GM19463 (cell line): ENCODE measurements around the gene RNF141.

Source experiments
- ATAC-seq: cut with Tn5 transposase; IDR thresholded peaks from one replicate; pipeline ENCODE4 v1.9.1; 2021; ENCODE audit warnings: mild to moderate bottlenecking, moderate library complexity; ENCODE audit not compliant: unreplicated experiment

Gene RNF141

GRCh38 chr11:10498426-10499250 lies 42.3 kb downstream of the RNF141 start:
- no peak for ATAC-seq

- no peak for ATAC-seq
Observed at GRCh38 chr11:10498022-10498400, 43.0 kb downstream of the RNF141 start.

- ATAC-seq, result no peak
Observed at GRCh38 chr11:10497371-10498021, 43.5 kb downstream of the RNF141 start.

- no peak for ATAC-seq
Observed at GRCh38 chr11:10496296-10496936, 44.6 kb downstream of the RNF141 start.

GRCh38 chr11:10495464-10495786 lies 45.6 kb downstream of the RNF141 start:
- ATAC-seq, result no peak

- ATAC-seq, result no peak
Observed at GRCh38 chr11:10494636-10495463, 46.1 kb downstream of the RNF141 start.

GRCh38 chr11:10493041-10493663 lies 47.8 kb downstream of the RNF141 start:
- ATAC-seq, result no peak

- ATAC-seq, result no peak
Observed at GRCh38 chr11:10492084-10492483, 48.9 kb downstream of the RNF141 start.

- no peak for ATAC-seq
Observed at GRCh38 chr11:10490398-10491241, 50.4 kb downstream of the RNF141 start.

- ATAC-seq, result no peak
Observed at GRCh38 chr11:10490032-10490397, 51.0 kb downstream of the RNF141 start.

- ATAC-seq, result peak; percentile 74
Observed at GRCh38 chr11:10488934-10489691, 51.9 kb downstream of the RNF141 start.

- no peak for ATAC-seq
Observed at GRCh38 chr11:10488121-10488933, 52.7 kb downstream of the RNF141 start.

- ATAC-seq, result no peak
Observed at GRCh38 chr11:10487002-10487647, 53.9 kb downstream of the RNF141 start.

GRCh38 chr11:10486161-10486840 lies 54.7 kb downstream of the RNF141 start:
- ATAC-seq, result no peak

- no peak for ATAC-seq
Observed at GRCh38 chr11:10485646-10486045, 55.3 kb downstream of the RNF141 start.

- ATAC-seq, result no peak
Observed at GRCh38 chr11:10484461-10485180, 56.4 kb downstream of the RNF141 start.

GRCh38 chr11:10483584-10483983 lies 57.4 kb downstream of the RNF141 start:
- no peak for ATAC-seq
